RWPE2 (cell line): ENCODE measurements around the gene ANHX.

Experiments
- ATAC-seq: fragments of 200-7000 bp; cut with Tn5 transposase; 3 replicates; pipeline ENCODE4 v1.9.1; 2021; ENCODE audit warnings: low read depth
- DNase-seq: peaks from one replicate; pipeline ENCODE4 v3.0.0-alpha.2; 2020; ENCODE audit warnings: low spot score
- H3K27ac ChIP-seq: fragments of 450-650 bp; 2 replicates; pipeline ENCODE4 v1.5.1; 2017; ENCODE audit warnings: mild to moderate bottlenecking; ENCODE audit not compliant: poor library complexity, severe bottlenecking
- H3K27me3 ChIP-seq: fragments of 250-450 bp; sonication (Bioruptor Pico); 2 replicates; pipeline ENCODE4 v1.5.1; 2021; ENCODE audit warnings: mild to moderate bottlenecking, moderate library complexity; ENCODE audit not compliant: insufficient read depth, poor library complexity, severe bottlenecking
- H3K36me3 ChIP-seq: fragments of 250-450 bp; sonication (Bioruptor Pico); 2 replicates; pipeline ENCODE4 v1.5.1; 2020; ENCODE audit warnings: low read depth, mild to moderate bottlenecking, moderate library complexity
- H3K4me1 ChIP-seq: fragments of 250-450 bp; sonication (Bioruptor Pico); 2 replicates; pipeline ENCODE4 v1.5.1; 2021; ENCODE audit warnings: mild to moderate bottlenecking, moderate library complexity; ENCODE audit not compliant: insufficient read depth, poor library complexity, severe bottlenecking
- H3K4me3 ChIP-seq: fragments of 250-450 bp; sonication (Bioruptor Pico); 2 replicates; pipeline ENCODE4 v1.5.1; 2021; ENCODE audit warnings: mild to moderate bottlenecking, moderate library complexity; ENCODE audit not compliant: severe bottlenecking
- H3K9me3 ChIP-seq: fragments of 250-450 bp; sonication (Bioruptor Pico); 2 replicates; pipeline ENCODE4 v1.5.1; 2021; ENCODE audit warnings: mild to moderate bottlenecking, moderate library complexity; ENCODE audit not compliant: severe bottlenecking
- CTCF ChIP-seq: fragments of 450-650 bp; IDR thresholded peaks from one replicate; pipeline ENCODE4 v1.5.1; 2017; ENCODE audit warnings: mild to moderate bottlenecking, moderate library complexity; ENCODE audit not compliant: poor library complexity, severe bottlenecking

ANHX gene

DNA sequence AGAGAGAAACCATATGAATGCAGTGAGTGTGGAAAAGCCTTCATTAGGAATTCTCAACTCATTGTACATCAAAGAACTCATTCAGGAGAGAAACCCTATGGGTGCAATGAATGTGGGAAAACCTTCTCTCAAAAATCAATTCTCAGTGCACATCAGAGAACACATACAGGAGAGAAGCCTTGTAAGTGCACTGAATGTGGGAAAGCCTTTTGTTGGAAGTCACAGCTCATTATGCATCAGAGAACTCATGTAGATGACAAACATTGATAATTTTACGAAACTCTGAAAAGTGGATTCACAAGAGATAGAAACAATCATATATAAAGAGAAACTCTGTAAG, 31.4 kb downstream of the ANHX start:
- Histone ChIP-seq H3K9me3 (peaks cover 82% of the 10 kb centered on the region), H3K4me3 (no peak overlapping the region)

DNA sequence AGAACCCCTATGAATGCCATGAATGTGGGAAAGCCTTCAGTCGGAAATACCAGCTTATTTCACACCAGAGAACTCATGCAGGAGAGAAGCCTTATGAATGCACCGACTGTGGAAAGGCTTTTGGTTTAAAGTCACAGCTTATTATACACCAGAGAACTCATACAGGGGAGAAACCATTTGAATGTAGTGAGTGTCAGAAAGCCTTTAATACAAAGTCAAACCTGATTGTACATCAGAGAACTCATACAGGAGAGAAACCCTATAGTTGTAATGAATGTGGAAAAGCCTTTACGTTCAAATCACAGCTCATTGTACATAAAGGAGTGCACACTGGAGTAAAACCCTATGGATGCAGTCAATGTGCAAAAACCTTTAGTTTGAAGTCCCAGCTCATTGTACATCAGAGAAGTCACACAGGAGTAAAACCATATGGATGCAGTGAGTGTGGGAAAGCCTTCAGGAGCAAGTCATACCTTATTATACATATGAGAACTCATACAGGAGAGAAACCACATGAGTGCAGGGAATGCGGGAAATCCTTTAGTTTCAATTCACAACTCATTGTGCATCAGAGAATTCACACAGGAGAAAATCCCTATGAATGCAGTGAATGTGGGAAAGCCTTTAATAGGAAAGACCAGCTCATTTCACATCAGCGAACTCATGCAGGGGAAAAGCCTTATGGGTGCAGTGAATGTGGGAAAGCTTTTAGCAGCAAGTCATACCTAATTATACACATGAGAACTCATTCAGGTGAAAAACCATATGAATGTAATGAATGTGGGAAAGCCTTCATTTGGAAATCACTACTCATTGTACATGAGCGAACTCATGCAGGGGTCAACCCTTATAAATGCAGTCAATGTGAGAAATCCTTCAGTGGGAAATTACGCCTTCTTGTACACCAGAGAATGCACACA, 32.1 kb downstream of the ANHX start:
- H3K36me3 ChIP-seq = peaks cover 37% of the 10 kb centered on the region
- no peak overlapping the region for H3K27ac ChIP-seq
- no peak overlapping the region for H3K4me3 ChIP-seq
- no peak for ATAC-seq
- peaks cover 76% of the 10 kb centered on the region for H3K9me3 ChIP-seq
- DNase-seq = no peak
- H3K4me1 ChIP-seq = no peaks in the 10 kb centered on the region
- no peak for TF ChIP-seq CTCF
- H3K27me3 ChIP-seq = no peaks in the 10 kb centered on the region

More for the DNA sequence above, 31.4 kb downstream of the ANHX start:
- no peak for ATAC-seq
- peaks cover 37% of the 10 kb centered on the region for H3K36me3 ChIP-seq
- TF ChIP-seq CTCF = no peak
- no peaks in the 10 kb centered on the region for H3K4me1 ChIP-seq
- no peak overlapping the region for H3K27ac ChIP-seq
- no peak for DNase-seq
- H3K27me3 ChIP-seq = no peaks in the 10 kb centered on the region

- H3K36me3 ChIP-seq = peaks cover 37% of the 10 kb centered on the region
- H3K27me3 ChIP-seq = no peaks in the 10 kb centered on the region
- H3K4me1 ChIP-seq = no peaks in the 10 kb centered on the region
- peaks cover 69% of the 10 kb centered on the region for H3K9me3 ChIP-seq
- H3K4me3 ChIP-seq = no peak overlapping the region
- DNase-seq (no peak), ATAC-seq (no peak)
- H3K27ac ChIP-seq = no peak overlapping the region
- no peak for TF ChIP-seq CTCF
These were observed 33.0 kb downstream of the ANHX start for GRCh38 chr12:133202493-133203343.

DNA sequence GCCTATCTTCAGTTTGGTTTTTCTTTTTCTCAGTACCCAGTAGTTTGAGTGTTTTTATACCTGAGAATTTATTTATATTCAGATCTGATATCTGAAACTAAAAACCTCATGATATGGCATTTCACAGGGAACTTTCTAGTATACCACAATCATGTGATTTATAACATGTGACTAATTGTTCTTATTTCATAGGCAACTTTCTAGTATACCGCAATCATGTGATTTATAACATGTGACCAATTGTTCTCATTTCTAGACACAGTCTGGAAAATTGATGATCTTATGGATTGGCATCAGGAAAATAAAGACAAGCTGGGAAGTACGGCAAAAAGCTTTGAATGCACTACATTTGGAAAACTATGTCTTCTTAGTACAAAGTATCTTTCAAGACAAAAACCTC, 33.8 kb downstream of the ANHX start:
- ATAC-seq (no peak), DNase-seq (no peak)
- no peaks in the 10 kb centered on the region for H3K27me3 ChIP-seq
- no peak for TF ChIP-seq CTCF
- H3K4me3 ChIP-seq = no peak overlapping the region
- H3K9me3 ChIP-seq = peaks cover 64% of the 10 kb centered on the region
- H3K27ac ChIP-seq = no peak overlapping the region
- no peaks in the 10 kb centered on the region for H3K4me1 ChIP-seq
- peaks cover 37% of the 10 kb centered on the region for H3K36me3 ChIP-seq
